ES-I3 (cell line): ENCODE measurements around the gene EML4.

Experiments
- H3K36me3 ChIP-seq: 2 replicates; pipeline ENCODE4 v1.6.1; 2013; ENCODE audit warnings: mild to moderate bottlenecking, low read length, control low read depth, moderate library complexity; ENCODE audit not compliant: insufficient read depth
- H3K4me1 ChIP-seq: 2 replicates; pipeline ENCODE4 v1.6.1; 2013; ENCODE audit warnings: mild to moderate bottlenecking, control low read depth, low read length; ENCODE audit not compliant: insufficient read depth
- H3K9ac ChIP-seq: 2 replicates; pipeline ENCODE4 v1.6.1; 2013; ENCODE audit warnings: low read depth, mild to moderate bottlenecking, low read length, moderate library complexity
- H3K9me3 ChIP-seq: 2 replicates; pipeline ENCODE4 v1.6.1; 2013; ENCODE audit warnings: mild to moderate bottlenecking, low read length, moderate library complexity; ENCODE audit not compliant: control insufficient read depth, insufficient read depth

Gene EML4

GRCh38 chr2:42307180-42307579, 138.0 kb downstream of the EML4 start:
- Histone ChIP-seq H3K36me3 (no peaks in the 10 kb centered on the region; the same call in 1 of the 2 replicates), H3K9ac (no peak overlapping the region), H3K4me1 (no peaks in the 10 kb centered on the region), H3K9me3 (no peaks in the 10 kb centered on the region)

- Histone ChIP-seq H3K4me1 (no peaks in the 10 kb centered on the region), H3K36me3 (no peaks in the 10 kb centered on the region), H3K9ac (no peak overlapping the region), H3K9me3 (no peaks in the 10 kb centered on the region)
Measured at GRCh38 chr2:42309366-42309765, 140.2 kb downstream of the EML4 start.

- no peak overlapping the region for H3K9ac ChIP-seq
- no peaks in the 10 kb centered on the region for H3K9me3 ChIP-seq
- no peaks in the 10 kb centered on the region for H3K36me3 ChIP-seq
- 0 out of 2 replicates have a peak, but pooled peaks cover 3% of the 10 kb centered on the region for H3K4me1 ChIP-seq
Measured at GRCh38 chr2:42310007-42310515, 140.9 kb downstream of the EML4 start.

GRCh38 chr2:42312106-42312505, 143.0 kb downstream of the EML4 start:
- H3K9ac ChIP-seq, result no peak overlapping the region
- 0 out of 2 replicates have a peak, but pooled peaks cover 4% of the 10 kb centered on the region for H3K4me1 ChIP-seq
- peaks cover 4% of the 10 kb centered on the region for H3K36me3 ChIP-seq
- H3K9me3 ChIP-seq, result no peaks in the 10 kb centered on the region

DNA sequence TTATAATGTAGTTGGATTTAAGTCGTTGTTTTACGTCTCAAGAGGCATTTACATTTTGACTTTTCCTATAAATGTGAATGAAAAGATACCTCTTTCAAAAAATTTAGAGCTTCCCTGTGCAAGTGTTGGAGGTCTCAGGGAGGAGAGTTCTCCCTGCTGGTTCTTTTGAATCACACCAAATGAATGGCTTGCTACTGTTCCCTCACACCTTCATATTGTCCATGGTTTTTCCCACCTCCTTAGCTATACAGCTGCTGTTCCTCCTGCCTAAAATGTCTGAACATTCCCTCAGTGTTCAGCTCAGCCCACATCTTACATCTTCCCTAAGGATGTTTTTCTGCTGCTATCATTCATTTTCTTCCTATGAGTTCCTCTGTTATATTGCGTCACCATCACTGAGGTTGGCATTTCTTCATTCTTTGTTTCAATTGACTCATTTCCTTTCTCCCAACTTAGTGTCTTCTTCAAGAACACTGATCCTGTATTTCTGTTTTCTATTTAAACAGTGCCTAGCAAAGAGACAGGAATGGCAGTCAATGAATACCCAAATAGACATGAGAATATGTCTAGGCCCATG, 145.8 kb downstream of the EML4 start:
- H3K9ac ChIP-seq, result no peak overlapping the region
- peaks cover 6% of the 10 kb centered on the region for H3K36me3 ChIP-seq
- H3K9me3 ChIP-seq, result no peaks in the 10 kb centered on the region
- H3K4me1 ChIP-seq, result 0 out of 2 replicates have a peak, but pooled peaks cover 4% of the 10 kb centered on the region

GRCh38 chr2:42315844-42316470, 146.8 kb downstream of the EML4 start:
- Histone ChIP-seq H3K4me1 (0 out of 2 replicates have a peak, but pooled peaks cover 4% of the 10 kb centered on the region), H3K9me3 (no peaks in the 10 kb centered on the region), H3K9ac (no peak overlapping the region), H3K36me3 (peaks cover 6% of the 10 kb centered on the region)

GRCh38 chr2:42316910-42317309, 147.8 kb downstream of the EML4 start:
- Histone ChIP-seq H3K36me3 (peaks cover 6% of the 10 kb centered on the region), H3K4me1 (0 out of 2 replicates have a peak, but pooled peaks cover 4% of the 10 kb centered on the region), H3K9ac (no peak overlapping the region), H3K9me3 (no peaks in the 10 kb centered on the region)

GRCh38 chr2:42317486-42317885, 148.3 kb downstream of the EML4 start:
- Histone ChIP-seq H3K36me3 (peaks cover 6% of the 10 kb centered on the region), H3K9ac (no peak overlapping the region)

DNA sequence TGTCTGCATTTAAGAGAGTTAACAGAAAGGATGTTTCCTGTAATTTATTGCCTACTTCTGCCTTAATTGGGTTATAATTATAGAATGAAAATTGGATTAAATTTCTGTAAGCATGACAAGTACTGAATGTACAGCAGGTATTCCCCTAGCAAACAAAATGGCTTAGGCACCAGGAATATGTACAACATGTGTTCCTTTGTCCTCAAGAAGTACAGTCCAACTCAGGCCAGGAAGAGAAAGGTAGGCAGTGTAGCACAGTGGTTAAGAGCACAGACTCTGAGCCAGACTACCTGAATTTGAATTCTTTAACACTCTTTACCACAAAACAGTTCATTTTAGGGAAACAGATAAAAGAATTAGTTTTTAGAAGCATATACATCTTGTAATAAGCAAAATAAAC, 148.8 kb downstream of the EML4 start:
- H3K4me1 ChIP-seq, result 0 out of 2 replicates have a peak, but pooled peaks cover 4% of the 10 kb centered on the region
- no peaks in the 10 kb centered on the region for H3K9me3 ChIP-seq
- peaks cover 6% of the 10 kb centered on the region for H3K36me3 ChIP-seq
- H3K9ac ChIP-seq, result no peak overlapping the region

More at GRCh38 chr2:42317486-42317885, 148.3 kb downstream of the EML4 start:
- Histone ChIP-seq H3K9me3 (no peaks in the 10 kb centered on the region), H3K4me1 (0 out of 2 replicates have a peak, but pooled peaks cover 4% of the 10 kb centered on the region)

DNA sequence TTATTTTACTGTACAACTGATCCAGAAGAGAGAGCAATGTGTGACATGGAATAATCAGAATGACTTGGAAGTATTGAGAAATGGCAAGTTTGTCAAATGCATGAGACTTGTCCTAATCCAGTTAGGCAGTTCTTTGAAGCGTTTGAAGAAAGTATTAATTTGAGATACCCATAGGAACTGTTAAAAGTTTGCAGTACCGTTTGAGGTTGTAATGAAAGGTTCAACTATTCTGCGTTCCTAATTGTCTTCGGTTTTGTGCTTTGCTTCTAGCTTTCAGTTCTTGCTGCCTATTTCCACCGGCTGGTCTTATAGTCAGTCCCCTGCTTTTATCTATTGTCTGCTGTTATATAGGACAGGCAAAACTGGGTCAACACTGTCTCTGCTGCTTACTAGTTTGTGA, 150.1 kb downstream of the EML4 start:
- H3K36me3 ChIP-seq, result peaks cover 6% of the 10 kb centered on the region
- 0 out of 2 replicates have a peak, but pooled peaks cover 4% of the 10 kb centered on the region for H3K4me1 ChIP-seq
- no peaks in the 10 kb centered on the region for H3K9me3 ChIP-seq
- no peak overlapping the region for H3K9ac ChIP-seq

GRCh38 chr2:42321452-42322064, 152.4 kb downstream of the EML4 start:
- no peaks in the 10 kb centered on the region for H3K4me1 ChIP-seq
- H3K36me3 ChIP-seq, result peaks cover 6% of the 10 kb centered on the region
- no peaks in the 10 kb centered on the region for H3K9me3 ChIP-seq
- no peak overlapping the region for H3K9ac ChIP-seq

GRCh38 chr2:42324244-42324643, 155.1 kb downstream of the EML4 start:
- no peak overlapping the region for H3K9ac ChIP-seq
- no peaks in the 10 kb centered on the region for H3K4me1 ChIP-seq
- H3K9me3 ChIP-seq, result no peaks in the 10 kb centered on the region
- no peaks in the 10 kb centered on the region; the same call in 1 of the 2 replicates for H3K36me3 ChIP-seq

DNA sequence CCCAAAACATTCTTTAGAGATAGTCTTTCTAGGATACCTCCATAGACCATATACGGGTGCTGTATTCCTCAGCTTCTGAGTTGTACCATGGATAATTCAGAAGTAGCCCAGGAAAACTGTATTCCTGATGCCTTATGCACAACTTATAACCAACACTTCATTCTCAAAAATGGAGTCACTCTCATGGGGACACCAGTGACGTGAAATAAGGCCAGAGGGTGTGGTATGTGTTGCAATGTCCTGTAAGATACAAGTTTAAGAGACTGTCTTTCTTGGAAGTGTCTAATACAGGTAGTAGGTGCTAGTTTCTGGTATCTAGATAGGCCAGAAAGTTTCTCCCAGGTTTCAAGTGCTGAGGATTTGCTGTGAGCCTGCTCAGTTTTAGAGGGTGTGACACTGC, 155.8 kb downstream of the EML4 start:
- Histone ChIP-seq H3K36me3 (peaks cover 2% of the 10 kb centered on the region), H3K9ac (no peak overlapping the region)

DNA sequence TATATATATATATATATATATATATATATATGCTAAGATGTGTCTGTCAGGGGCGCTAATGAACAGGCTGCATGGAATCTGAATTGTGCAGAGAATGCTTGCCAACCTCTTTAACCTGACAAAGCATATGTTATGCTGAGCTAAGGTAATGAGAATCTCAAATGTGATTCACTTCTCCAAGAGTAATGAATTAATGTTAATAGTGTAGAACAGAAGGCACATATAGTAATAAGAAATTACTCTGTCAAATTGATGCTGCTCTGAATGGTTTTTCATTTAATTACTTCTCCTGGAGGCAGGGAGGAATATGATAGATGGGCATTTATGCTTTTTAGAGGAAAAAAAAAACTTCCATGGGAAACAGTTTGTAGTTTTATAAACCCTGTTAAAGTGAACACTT, 156.5 kb downstream of the EML4 start:
- no peaks in the 10 kb centered on the region for H3K4me1 ChIP-seq
- no peaks in the 10 kb centered on the region for H3K9me3 ChIP-seq
- H3K36me3 ChIP-seq, result peaks cover 5% of the 10 kb centered on the region
- H3K9ac ChIP-seq, result no peak overlapping the region

More for the DNA sequence above, 155.8 kb downstream of the EML4 start:
- Histone ChIP-seq H3K4me1 (no peaks in the 10 kb centered on the region), H3K9me3 (no peaks in the 10 kb centered on the region)
